HL-60/S4 treated with retinoic acid at 250 ng/mL for 4 days and 3 days (cell line): ENCODE results near the gene TAF6.

Experiments
- in situ Hi-C: fragments of 300-500 bp; cut with MboI; formaldehyde crosslinking; loops from 2 replicates; pipeline ENCODE4 v1.7.0; 2022; ENCODE audit warnings: low sequenced_read_pairs

TAF6 gene

DNA sequence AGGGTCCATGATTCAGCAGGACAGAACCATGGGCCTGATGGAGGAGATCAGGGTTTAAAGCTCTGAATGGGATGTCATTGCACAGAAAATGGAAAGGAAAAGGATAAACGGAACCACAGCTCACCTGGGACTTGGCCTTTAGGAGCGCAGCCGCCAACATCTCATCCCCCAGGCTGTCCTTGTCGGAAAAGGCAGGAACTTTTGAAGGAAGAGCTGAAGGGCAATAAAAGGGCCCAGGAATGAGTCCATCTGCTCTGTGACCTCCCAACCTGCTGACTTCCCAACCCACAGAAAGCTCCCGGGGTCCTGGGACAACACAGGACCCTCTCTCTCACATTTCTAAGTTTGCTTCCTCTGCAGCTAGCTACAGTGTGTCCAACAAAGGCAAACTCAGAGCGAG lies 43.7 kb downstream of the TAF6 start:
- in situ Hi-C loops: no loop called here

DNA sequence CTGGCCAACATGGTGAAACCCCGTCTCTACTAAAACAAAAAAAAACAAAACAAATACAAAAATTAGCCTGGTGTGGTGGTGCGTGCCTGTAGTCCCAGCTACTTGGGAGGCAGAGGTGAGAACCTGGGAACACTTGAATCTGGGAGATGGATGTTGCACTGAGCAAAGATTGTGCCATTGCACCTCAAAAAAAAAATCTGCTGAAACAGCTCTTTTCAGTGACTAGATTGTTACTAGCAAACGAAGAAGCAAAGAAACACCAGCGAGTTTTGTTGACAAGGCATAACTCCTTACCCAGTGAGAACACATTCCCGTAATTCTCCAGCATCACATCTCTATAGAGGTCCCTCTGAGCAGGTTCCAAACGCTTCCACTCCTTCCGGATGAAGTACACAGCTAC lies 44.3 kb downstream of the TAF6 start:
- in situ Hi-C loops: no loop called here

DNA sequence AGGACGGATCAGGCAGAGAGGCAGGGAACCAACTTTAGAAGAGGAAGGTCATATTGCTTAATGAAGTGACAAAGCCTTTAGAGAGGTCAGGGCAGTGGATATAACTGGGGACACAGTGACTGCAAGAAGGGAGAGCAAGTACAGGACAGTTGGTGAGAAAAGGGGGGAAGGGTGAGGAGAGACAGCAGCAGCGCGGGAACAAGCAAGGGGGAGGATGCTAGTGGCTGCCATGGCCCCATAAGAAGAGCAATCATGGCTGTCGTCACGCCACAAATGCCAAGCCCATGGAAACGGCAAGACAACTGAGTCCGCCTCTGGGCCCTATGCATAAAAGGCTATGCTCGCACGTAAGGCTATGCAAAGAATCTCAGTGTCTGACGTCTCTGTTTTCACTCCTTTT lies 46.7 kb downstream of the TAF6 start:
- in situ Hi-C loops: no loop called here

- in situ Hi-C loops: no loop called here
These were observed 48.0 kb downstream of the TAF6 start for GRCh38 chr7:100071018-100071723.

DNA sequence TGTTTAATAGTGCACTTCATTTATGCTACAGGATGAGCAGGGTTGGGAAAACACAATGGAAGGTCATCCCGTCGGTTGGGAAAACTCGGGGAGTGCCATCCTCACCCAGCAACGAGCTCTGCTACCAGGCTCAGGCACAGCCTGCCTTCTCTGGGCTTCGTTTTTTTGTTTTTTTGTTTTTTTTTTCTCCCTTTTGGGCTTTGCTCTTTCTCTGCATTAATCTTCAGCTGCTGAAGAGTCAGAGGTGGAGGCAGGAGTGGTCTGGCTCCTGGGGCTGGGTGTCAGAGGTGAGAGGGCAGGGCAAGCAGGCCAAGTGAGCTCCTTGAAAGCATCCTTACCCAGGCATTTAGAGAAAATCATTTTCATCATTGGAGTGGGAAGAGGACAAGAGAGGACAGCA lies 49.2 kb downstream of the TAF6 start:
- in situ Hi-C loops: no loop called here

DNA sequence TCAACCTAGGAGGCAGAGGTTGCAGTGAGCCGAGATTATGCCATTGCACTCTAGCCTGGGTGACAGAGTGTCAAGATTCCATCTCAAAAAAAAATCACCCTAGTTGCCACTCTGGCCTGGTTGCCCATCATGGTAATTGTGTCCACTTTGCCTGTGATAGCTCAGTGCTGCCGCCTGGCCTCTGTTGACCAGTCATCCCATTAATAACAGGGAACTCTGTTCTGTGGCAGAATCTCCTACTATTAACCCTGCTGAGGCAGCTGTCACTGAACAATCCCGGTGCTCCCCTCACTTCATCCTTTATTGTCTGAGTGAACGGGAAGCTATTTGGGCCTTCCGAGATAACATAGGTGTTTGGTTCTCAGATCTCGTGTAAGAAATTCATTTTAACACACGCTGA lies 52.2 kb downstream of the TAF6 start:
- in situ Hi-C loops: no loop called here

DNA sequence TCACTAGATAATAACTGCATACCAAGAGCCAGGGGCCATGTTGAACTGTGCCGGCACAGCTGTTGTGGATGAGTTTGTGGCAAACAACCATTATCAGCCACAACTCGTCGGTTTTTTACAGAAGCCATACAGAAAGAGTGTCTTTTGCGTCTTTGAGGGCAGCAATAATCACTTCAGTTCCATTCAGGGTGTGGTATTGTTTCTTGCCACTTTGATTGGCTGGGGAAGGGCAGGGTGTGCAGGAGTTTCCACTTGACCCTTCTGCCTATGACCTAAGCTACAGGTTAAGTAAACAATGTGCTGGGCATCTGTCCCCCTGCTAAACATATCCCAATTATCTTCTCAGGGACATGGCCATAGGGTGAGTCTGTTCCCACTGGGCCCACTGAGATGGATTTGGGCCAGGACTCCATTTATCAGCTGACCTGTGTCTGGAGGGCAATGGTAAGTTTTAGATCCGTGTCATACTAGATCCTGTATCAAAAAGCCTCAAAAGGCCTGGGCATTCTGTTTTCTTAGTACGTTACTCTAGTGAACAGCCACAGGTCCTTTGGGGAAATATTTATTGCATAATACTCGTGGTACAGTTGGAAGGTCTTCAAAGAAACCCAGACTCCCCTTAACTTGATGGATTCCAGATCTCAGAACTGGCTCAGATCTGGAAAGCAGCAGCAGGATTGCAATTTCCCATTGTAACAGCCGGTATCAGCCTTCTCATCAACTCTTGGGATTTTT lies 53.5 kb downstream of the TAF6 start:
- in situ Hi-C loops: no loop called here

GRCh38 chr7:100064162-100064561 lies 55.0 kb downstream of the TAF6 start:
- in situ Hi-C loops: no loop called here

- in situ Hi-C loops: no loop called here
These were observed 55.8 kb downstream of the TAF6 start for GRCh38 chr7:100063376-100063775.

DNA sequence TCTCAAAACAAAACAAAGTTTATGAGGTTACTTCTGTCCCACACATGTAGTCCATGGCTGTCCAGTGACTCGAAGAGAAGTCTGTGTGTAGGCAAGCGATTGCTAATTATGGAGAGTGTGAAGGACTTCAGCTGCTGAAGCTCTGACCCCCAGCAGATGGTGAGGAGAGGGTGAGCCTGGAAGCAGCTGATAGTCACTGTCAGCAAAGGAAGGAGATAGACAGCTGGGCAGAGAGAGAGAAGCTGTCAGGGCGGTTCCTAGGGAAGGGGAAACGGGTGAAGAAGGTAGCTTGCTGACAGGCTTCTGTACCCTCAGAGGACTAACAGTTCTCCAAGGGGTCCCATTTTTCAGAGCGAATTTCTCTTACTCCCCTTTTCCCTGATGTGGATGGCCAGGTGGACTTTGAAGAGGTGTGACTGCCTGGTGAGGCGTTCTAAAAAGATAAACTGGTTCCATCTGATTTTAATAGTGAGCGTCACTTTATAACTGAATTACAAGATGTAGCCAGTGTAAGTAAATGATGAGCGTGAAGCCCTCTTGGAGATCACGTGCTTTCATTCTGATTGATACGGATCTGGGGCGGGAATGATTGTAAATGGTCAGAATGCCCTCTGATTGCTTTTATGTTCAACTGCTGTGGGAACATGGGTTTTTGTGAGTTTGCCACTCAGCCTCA lies 57.5 kb downstream of the TAF6 start:
- in situ Hi-C loops: no loop called here

DNA sequence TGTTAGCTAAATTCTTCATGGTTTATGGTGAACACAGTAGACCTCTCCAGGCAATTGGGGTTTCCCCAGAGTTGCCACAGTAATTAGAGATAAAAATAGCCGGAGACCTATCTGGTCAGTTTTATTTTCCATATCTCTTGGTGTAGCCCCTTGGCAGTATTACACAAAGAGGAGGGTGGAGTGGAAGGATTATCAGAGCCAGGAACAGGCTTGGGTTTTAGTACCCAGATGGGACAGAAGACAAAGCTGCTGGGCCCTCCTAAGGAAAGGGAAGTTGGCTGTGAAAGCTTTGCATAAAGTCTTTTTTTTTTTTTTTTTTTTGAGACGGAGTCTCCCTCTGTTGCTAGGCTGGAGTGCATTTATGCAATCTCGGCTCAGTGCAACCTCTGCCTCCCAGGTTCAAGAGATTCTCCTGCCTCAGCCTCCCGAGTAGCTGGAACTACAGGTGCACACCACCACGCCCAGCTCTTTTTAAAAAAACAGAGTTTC lies 59.9 kb downstream of the TAF6 start:
- in situ Hi-C loops: no loop called here
